Lung (tissue), 12 donors: ENCODE measurements around the gene NFIB. TPM values are rescaled to one million over a fixed set of nuclear protein-coding genes. Genes with fewer than 3 reads are reported as not detected.

Experiments
- ATAC-seq: fragments of 200-7000 bp; cut with Tn5 transposase; one replicate; pipeline ENCODE4 v1.9.1; 2020; ENCODE audit warnings: moderate number of reproducible peaks; ENCODE audit not compliant: insufficient read depth, low FRiP score
- DNase-seq, 3 donors: peaks; one replicate each; pipeline ENCODE4 v3.0.0-alpha.2; 2013 to 2017
- H3K27ac ChIP-seq, 2 donors: one replicate each; pipeline ENCODE4 v1.5.1; 2013; ENCODE audit warnings: mild to moderate bottlenecking in 2 of 2, moderate library complexity in 2 of 2, control low read depth in 1 of 2, inconsistent platforms in 1 of 2, low read depth in 1 of 2, low read length in 1 of 2
- H3K27me3 ChIP-seq, 3 donors: one replicate each; pipeline ENCODE4 v1.5.1; 2013; ENCODE audit warnings: low read length in 2 of 3; ENCODE audit not compliant: control insufficient read depth in 3 of 3, insufficient read depth in 3 of 3
- H3K36me3 ChIP-seq, 4 donors: one replicate each; pipeline ENCODE4 v1.5.1; 2013; ENCODE audit warnings: low read length in 4 of 4, mild to moderate bottlenecking in 1 of 4, moderate library complexity in 1 of 4; ENCODE audit not compliant: control insufficient read depth in 4 of 4, insufficient read depth in 4 of 4
- H3K4me1 ChIP-seq, 5 donors: one replicate each; pipeline ENCODE4 v1.5.1; 2013; ENCODE audit warnings: low read length in 5 of 5, mild to moderate bottlenecking in 2 of 5, moderate library complexity in 1 of 5; ENCODE audit not compliant: control insufficient read depth in 5 of 5, insufficient read depth in 5 of 5
- H3K4me3 ChIP-seq: one replicate; pipeline ENCODE4 v1.5.1; 2013; ENCODE audit warnings: mild to moderate bottlenecking, control low read depth, moderate library complexity
- H3K9ac ChIP-seq, 2 donors: one replicate each; pipeline ENCODE4 v1.5.1; 2013; ENCODE audit warnings: low read length in 2 of 2, control low read depth in 1 of 2; ENCODE audit not compliant: insufficient read depth in 1 of 2
- H3K9me3 ChIP-seq, 4 donors: one replicate each; pipeline ENCODE4 v1.5.1; 2013; ENCODE audit warnings: low read length in 3 of 4, mild to moderate bottlenecking in 1 of 4, moderate library complexity in 1 of 4; ENCODE audit not compliant: control insufficient read depth in 4 of 4, insufficient read depth in 3 of 4
- WGBS, 2 donors: extraction: QIAGEN DNeasy Blood & Tissue Kit; methylation state at CpG; one replicate each; pipeline ENCODE4 v1.1.7; 2013; 5-methylcytosine and 5-hydroxymethylcytosine counted together
- polyA plus RNA-seq, 2 donors: library from polyadenylated mRNA; stranded (reverse); fragments of 200-250 nt; gene quantifications; one replicate each; pipeline ENCODE4 v1.2.1, GENCODE V29; 2013
- total RNA-seq, 2 donors: library from RNA; depleted of rRNA in 1 of 2; stranded (reverse); fragments of >200 nt in 1 of 2; gene quantifications; one replicate each; pipeline ENCODE4 v1.2.1, GENCODE V29; 2014 to 2021
- TF ChIP-seq, protein P1 (sequence below): IDR thresholded peaks from 2 replicates; pipeline ENCODE4 v1.5.1; 2012; ENCODE audit warnings: mild to moderate bottlenecking; ENCODE audit errors: control extremely low read depth, extremely low read depth
- donor health status: control.
- donor health status: control.
- donor health status: Bipolar disorder and iron deficiency.
- donor health status: healthy.
- donor health status: DM: yes; HTN: yes; CAD: no.

The NFIB gene
- total and polyA plus RNA-seq, 4 donors = 7.3 to 189 (median 51.0) TPM

DNA sequence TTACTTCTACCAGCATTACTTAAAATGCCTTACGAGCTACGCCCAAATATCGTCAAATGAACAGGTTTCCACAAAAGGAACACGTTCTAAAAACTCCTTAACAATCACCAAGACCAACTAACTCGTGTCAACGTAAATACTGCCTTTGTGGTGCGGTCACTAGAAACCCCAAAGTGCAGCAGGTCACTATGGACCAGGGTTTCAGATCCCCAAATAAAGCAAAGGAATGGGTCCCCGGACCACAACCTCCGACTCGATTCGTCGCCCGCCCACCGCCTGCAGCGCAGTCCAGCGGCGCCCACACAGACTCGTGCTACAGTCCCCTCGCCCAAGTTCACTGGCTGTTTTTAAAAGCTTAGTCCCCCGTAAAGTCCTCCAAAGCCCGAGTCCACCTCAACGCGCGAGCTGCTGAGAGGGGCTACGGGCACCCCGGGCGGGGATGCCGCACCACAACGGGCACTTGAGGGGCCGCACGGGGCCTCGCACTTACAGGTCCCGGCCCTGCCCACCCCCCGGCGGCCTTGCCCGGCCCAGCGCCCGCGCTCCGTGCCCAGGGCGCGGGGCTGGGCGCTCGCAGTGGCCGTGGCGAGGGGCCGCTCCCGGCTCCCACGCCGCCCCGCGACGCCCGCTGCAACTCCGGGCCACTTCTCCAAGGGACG lies 1.1 kb downstream of the NFIB start:
- H3K9ac ChIP-seq = peak overlapping the region; percentile 99 to 100

GRCh38 chr9:14311956-14312685 lies 1.8 kb downstream of the NFIB start:
- DNase-seq (peak in 2 of 3 donors; percentile 85 to 89), ATAC-seq (no peak)
- H3K9ac ChIP-seq = peak overlapping the region; percentile 98 to 100
- H3K27me3 ChIP-seq = no peaks in the 10 kb centered on the region
- peak overlapping the region in 1 of 2 donors; percentile 100 for H3K27ac ChIP-seq
- peaks cover 0 to 2% (median 0%) of the 10 kb centered on the region in 4 donors for H3K9me3 ChIP-seq
- TF ChIP-seq, protein P1, sequence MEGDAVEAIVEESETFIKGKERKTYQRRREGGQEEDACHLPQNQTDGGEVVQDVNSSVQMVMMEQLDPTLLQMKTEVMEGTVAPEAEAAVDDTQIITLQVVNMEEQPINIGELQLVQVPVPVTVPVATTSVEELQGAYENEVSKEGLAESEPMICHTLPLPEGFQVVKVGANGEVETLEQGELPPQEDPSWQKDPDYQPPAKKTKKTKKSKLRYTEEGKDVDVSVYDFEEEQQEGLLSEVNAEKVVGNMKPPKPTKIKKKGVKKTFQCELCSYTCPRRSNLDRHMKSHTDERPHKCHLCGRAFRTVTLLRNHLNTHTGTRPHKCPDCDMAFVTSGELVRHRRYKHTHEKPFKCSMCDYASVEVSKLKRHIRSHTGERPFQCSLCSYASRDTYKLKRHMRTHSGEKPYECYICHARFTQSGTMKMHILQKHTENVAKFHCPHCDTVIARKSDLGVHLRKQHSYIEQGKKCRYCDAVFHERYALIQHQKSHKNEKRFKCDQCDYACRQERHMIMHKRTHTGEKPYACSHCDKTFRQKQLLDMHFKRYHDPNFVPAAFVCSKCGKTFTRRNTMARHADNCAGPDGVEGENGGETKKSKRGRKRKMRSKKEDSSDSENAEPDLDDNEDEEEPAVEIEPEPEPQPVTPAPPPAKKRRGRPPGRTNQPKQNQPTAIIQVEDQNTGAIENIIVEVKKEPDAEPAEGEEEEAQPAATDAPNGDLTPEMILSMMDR = no peak
- H3K36me3 ChIP-seq = peaks cover 0 to 21% (median 1%) of the 10 kb centered on the region in 4 donors
- 20 to 43% methylated on average over 10 of the region's 10 CpGs for WGBS, 2 donors
- peaks cover 4 to 35% (median 20%) of the 10 kb centered on the region in 5 donors for H3K4me1 ChIP-seq
- peak overlapping the region; percentile 36 for H3K4me3 ChIP-seq

More for the DNA sequence above, 1.1 kb downstream of the NFIB start:
- Histone ChIP-seq H3K4me3 (peak overlapping the region; percentile 74), H3K27ac (peak overlapping the region; percentile 92 to 100), H3K27me3 (no peaks in the 10 kb centered on the region), H3K9me3 (peaks cover 0 to 2% (median 0%) of the 10 kb centered on the region in 4 donors), H3K36me3 (peaks cover 0 to 19% (median 0%) of the 10 kb centered on the region in 4 donors), H3K4me1 (peaks cover 7 to 35% (median 19%) of the 10 kb centered on the region in 5 donors)
- ATAC-seq (no peak), DNase-seq (peak in 2 of 3 donors; percentile 61 to 75)
- TF ChIP-seq, protein P1 = no peak
- WGBS, 2 donors = 1 to 2% methylated on average over 56 of the region's 56 CpGs

GRCh38 chr9:14311171-14311949 lies 2.6 kb downstream of the NFIB start:
- peaks cover 0 to 28% (median 7%) of the 10 kb centered on the region in 4 donors for H3K36me3 ChIP-seq
- DNase-seq (peak in 1 of 3 donors; percentile 70), ATAC-seq (no peak)
- H3K4me3 ChIP-seq = no peak overlapping the region
- 40 to 67% methylated on average over 2 of the region's 2 CpGs for WGBS, 2 donors
- TF ChIP-seq, protein P1 = no peak
- H3K9me3 ChIP-seq = peaks cover 0 to 2% (median 0%) of the 10 kb centered on the region in 4 donors
- H3K4me1 ChIP-seq = peaks cover 6 to 34% (median 14%) of the 10 kb centered on the region in 5 donors
- peak overlapping the region in 1 of 2 donors; percentile 100 for H3K27ac ChIP-seq
- peak overlapping the region; percentile 31 to 100 for H3K9ac ChIP-seq
- H3K27me3 ChIP-seq = no peaks in the 10 kb centered on the region
